HepG2 (cell line): ENCODE measurements around the gene G6PC3. TPM values are rescaled to one million over a fixed set of nuclear protein-coding genes. Genes with fewer than 3 reads are reported as not detected.

ENCODE experiments used
- EHMT2 ChIP-seq: fragments of 200-600 bp; sonication (generic); IDR thresholded peaks from 2 replicates; pipeline ENCODE4 v1.7.0; 2017; ENCODE audit warnings: antibody characterized with exemption, low read depth, low read length, borderline replicate concordance
- FOXO4 ChIP-seq: sonication (generic); formaldehyde crosslinking; conservative IDR thresholded peaks from 2 replicates; pipeline ENCODE4 v1.8.1; 2023; ENCODE audit warnings: missing genetic modification reagents
- GTF3A ChIP-seq: sonication (generic); formaldehyde crosslinking; conservative IDR thresholded peaks from 2 replicates; pipeline ENCODE4 v1.4.0; 2020; ENCODE audit warnings: mild to moderate bottlenecking, missing genetic modification reagents
- IRF2 ChIP-seq: IDR thresholded peaks from 2 replicates; pipeline ENCODE4 v1.6.1; 2018; ENCODE audit warnings: missing genetic modification reagents, missing compliant biosample characterization
- JUND ChIP-seq: sonication (generic); formaldehyde crosslinking; IDR thresholded peaks from 2 replicates; pipeline ENCODE4 v1.8.0; 2022; ENCODE audit warnings: mild to moderate bottlenecking, missing genetic modification reagents
- KDM2A ChIP-seq: sonication (generic); formaldehyde crosslinking; IDR thresholded peaks from 2 replicates; pipeline ENCODE4 v1.4.0; 2020; ENCODE audit warnings: low read depth, missing genetic modification reagents, borderline replicate concordance
- NFYC ChIP-seq: IDR thresholded peaks from 2 replicates; pipeline ENCODE4 v1.6.1; 2016; ENCODE audit warnings: missing genetic modification reagents, missing compliant biosample characterization
- ONECUT2 ChIP-seq: sonication (generic); formaldehyde crosslinking; IDR thresholded peaks from 2 replicates; pipeline ENCODE4 v1.4.0; 2020; ENCODE audit warnings: missing genetic modification reagents
- RAD51 ChIP-seq: fragments of 450-650 bp; IDR thresholded peaks from 2 replicates; pipeline ENCODE4 v1.6.1; 2016; ENCODE audit warnings: borderline replicate concordance
- SNRNP70 ChIP-seq: fragments of 200-400 bp; formaldehyde crosslinking; IDR thresholded peaks from 2 replicates; pipeline ENCODE4 v1.6.1; 2017; ENCODE audit warnings: mild to moderate bottlenecking, low read depth, low read length, moderate library complexity
- ZBTB14 ChIP-seq: sonication (generic); formaldehyde crosslinking; IDR thresholded peaks from 2 replicates; pipeline ENCODE4 v1.4.0; 2020; ENCODE audit warnings: missing genetic modification reagents
- ZBTB26 ChIP-seq: IDR thresholded peaks from 2 replicates; pipeline ENCODE4 v1.6.1; 2016; ENCODE audit warnings: missing compliant biosample characterization, missing genetic modification reagents, borderline replicate concordance
- ZFP1 ChIP-seq: IDR thresholded peaks from 2 replicates; pipeline ENCODE4 v1.6.1; 2016
- ZNF362 ChIP-seq: sonication (generic); formaldehyde crosslinking; IDR thresholded peaks from 2 replicates; pipeline ENCODE4 v1.4.0; 2020; ENCODE audit warnings: missing genetic modification reagents, mild to moderate bottlenecking, borderline replicate concordance
- ZNF543 ChIP-seq: sonication (generic); formaldehyde crosslinking; IDR thresholded peaks from 2 replicates; pipeline ENCODE4 v1.4.0; 2020; ENCODE audit warnings: mild to moderate bottlenecking, missing genetic modification reagents
- ZNF609 ChIP-seq: sonication (generic); formaldehyde crosslinking; IDR thresholded peaks from 2 replicates; pipeline ENCODE4 v1.4.0; 2020; ENCODE audit warnings: mild to moderate bottlenecking, missing genetic modification reagents, borderline replicate concordance
- ZNF691 ChIP-seq: sonication (generic); formaldehyde crosslinking; IDR thresholded peaks from 2 replicates; pipeline ENCODE4 v1.4.0; 2020; ENCODE audit warnings: missing genetic modification reagents, low read depth, mild to moderate bottlenecking, borderline replicate concordance
- ZNF740 ChIP-seq: sonication (generic); formaldehyde crosslinking; IDR thresholded peaks from 2 replicates; pipeline ENCODE4 v1.4.0; 2020; ENCODE audit warnings: missing genetic modification reagents
- polyA plus RNA-seq, 8 experiments: library from polyadenylated mRNA; depleted of rRNA in 3 of 8; stranded (reverse) in 7 of 8; unstranded in 1 of 8; fragments of >200 nt; fragmentation: Illumina TruSeq in 4 of 8; extraction: Trizol in 4 of 8; gene quantifications; 2 replicates each; pipeline versions ENCODE4 v1.2.1 to v1.2.3, GENCODE V29; 2011 to 2016; ENCODE audit warnings: low read depth in 4 of 8, missing spikeins in 1 of 8, mixed read lengths in 1 of 8; ENCODE audit not compliant: insufficient read depth in 1 of 8
- total RNA-seq, 5 experiments: library from RNA; depleted of rRNA; stranded (reverse); fragments of >200 nt; fragmentation: Illumina TruSeq; extraction: Trizol; gene quantifications; 2 replicates each; pipeline ENCODE4 v1.2.3, GENCODE V29; 2016; ENCODE audit warnings: low read depth in 1 of 5

The G6PC3 gene
- total and polyA plus RNA-seq, 2 of the 13 experiments (the other 11 are each of a cell fraction or from before 2014, with no cell fraction given): 38.5 to 75.8 TPM

- TF ChIP-seq FOXO4 (no peak), ZBTB26 (peak; percentile 88), ZBTB14 (peak; percentile 81), JUND (CRISPR knock-in tag) (peak; percentile 82), IRF2 (CRISPR knock-in tag) (peak; percentile 99), SNRNP70 (no peak), GTF3A (CRISPR knock-in tag) (no peak), KDM2A (CRISPR knock-in tag) (peak; percentile 98), ZNF362 (CRISPR knock-in tag) (peak; percentile 64; the same call in 1 of the 2 replicates), ONECUT2 (CRISPR knock-in tag) (peak; percentile 57), ZNF543 (CRISPR knock-in tag) (peak; percentile 91), ZNF691 (CRISPR knock-in tag) (peak; percentile 74; the same call in 1 of the 2 replicates), EHMT2 (no peak), RAD51 (peak; percentile 97), ZFP1 (CRISPR knock-in tag) (peak; percentile 87), NFYC (CRISPR knock-in tag) (peak; percentile 59), ZNF609 (CRISPR knock-in tag) (peak; percentile 60; the same call in 1 of the 2 replicates), ZNF740 (no peak)
Measured at GRCh38 chr17:44070455-44071197, at the start of gene G6PC3 (continued).
